GM23248 (cell line): ENCODE data around the gene UROC1.

Experiments used
- EZH2 ChIP-seq: fragments of 200-600 bp; sonication (generic); IDR thresholded peaks from 2 replicates; pipeline ENCODE4 v1.6.1; 2018; ENCODE audit warnings: antibody characterized with exemption, mild to moderate bottlenecking; ENCODE audit not compliant: insufficient read depth, poor library complexity, severe bottlenecking
- EZH2phosphoT487 ChIP-seq: fragments of 200-600 bp; sonication (generic); IDR thresholded peaks from 2 replicates; pipeline ENCODE4 v1.6.1; 2018; ENCODE audit warnings: antibody characterized with exemption, moderate library complexity, mild to moderate bottlenecking, low read depth; ENCODE audit not compliant: insufficient read depth

DNA sequence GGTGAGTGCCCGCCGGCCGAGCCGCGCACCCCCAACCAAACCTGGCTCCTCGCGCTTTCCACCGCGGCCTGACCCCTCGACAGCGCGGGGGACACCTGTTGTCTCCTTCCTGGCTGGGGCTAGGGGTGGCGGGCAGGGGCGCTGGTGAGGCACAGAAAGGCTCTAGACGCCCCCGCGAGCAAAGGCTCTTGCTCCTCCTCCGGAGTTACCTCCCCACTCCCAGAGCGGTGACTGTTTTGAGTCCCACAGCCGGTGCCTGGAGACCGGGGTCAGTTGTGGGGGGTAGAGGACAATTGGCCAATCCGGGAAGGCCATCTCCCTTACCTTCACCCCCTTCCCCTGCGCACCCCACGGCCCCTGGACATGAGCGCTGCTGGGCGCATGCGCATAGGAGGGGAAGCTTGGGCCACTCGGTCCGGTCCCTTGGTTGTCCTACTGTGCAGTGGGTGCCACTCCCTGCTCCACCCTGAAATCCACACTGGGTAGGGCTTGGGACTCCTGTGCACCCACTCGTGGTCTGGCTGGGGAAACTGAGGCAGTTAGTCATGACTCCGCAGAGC, 6.9 kb upstream of the UROC1 start:
- TF ChIP-seq EZH2, result no peak
- TF ChIP-seq EZH2phosphoT487, result no peak
